SJSA1 (cell line): ENCODE data around the gene FGA. TPM values are rescaled to one million over a fixed set of nuclear protein-coding genes. Genes with fewer than 3 reads are reported as not detected.
A peak's percentile ranks its signal among the peaks of the same experiment; 100 is the strongest.

ENCODE experiments used
- DNase-seq, 2 experiments: peaks; one replicate each; pipeline ENCODE4 v3.0.0-alpha.2; 2015 to 2020; ENCODE audit warnings: low spot score in 2 of 2, low read depth in 1 of 2
- H3K27ac ChIP-seq: fragments of 250-450 bp; sonication (Bioruptor Pico); 2 replicates; pipeline ENCODE4 v1.5.1; 2020; ENCODE audit warnings: mild to moderate bottlenecking, moderate library complexity
- H3K27me3 ChIP-seq: fragments of 250-450 bp; sonication (Bioruptor Pico); replicated peaks from 2 replicates; pipeline ENCODE4 v1.5.1; 2020; ENCODE audit warnings: mild to moderate bottlenecking, moderate library complexity
- H3K36me3 ChIP-seq: fragments of 250-450 bp; sonication (Bioruptor Pico); 2 replicates; pipeline ENCODE4 v1.5.1; 2020; ENCODE audit warnings: mild to moderate bottlenecking
- H3K4me1 ChIP-seq: fragments of 250-450 bp; sonication (Bioruptor Pico); replicated peaks from 2 replicates; pipeline ENCODE4 v1.6.1; 2021; ENCODE audit warnings: mild to moderate bottlenecking
- H3K4me3 ChIP-seq: fragments of 250-450 bp; sonication (Bioruptor Pico); 2 replicates; pipeline ENCODE4 v1.5.1; 2020; ENCODE audit warnings: mild to moderate bottlenecking
- H3K9me3 ChIP-seq: fragments of 250-450 bp; sonication (Bioruptor Pico); replicated peaks from 2 replicates; pipeline ENCODE4 v1.5.1; 2020; ENCODE audit warnings: mild to moderate bottlenecking
- total RNA-seq: library from RNA; depleted of rRNA; stranded (reverse); fragments of >200 nt; shearing (Covaris generic); gene quantifications from 2 replicates; pipeline ENCODE4 v1.2.3, GENCODE V29; 2014; rRNA removed

Gene FGA
- total RNA-seq, 1 experiment from 2014 or later = not detected

DNA sequence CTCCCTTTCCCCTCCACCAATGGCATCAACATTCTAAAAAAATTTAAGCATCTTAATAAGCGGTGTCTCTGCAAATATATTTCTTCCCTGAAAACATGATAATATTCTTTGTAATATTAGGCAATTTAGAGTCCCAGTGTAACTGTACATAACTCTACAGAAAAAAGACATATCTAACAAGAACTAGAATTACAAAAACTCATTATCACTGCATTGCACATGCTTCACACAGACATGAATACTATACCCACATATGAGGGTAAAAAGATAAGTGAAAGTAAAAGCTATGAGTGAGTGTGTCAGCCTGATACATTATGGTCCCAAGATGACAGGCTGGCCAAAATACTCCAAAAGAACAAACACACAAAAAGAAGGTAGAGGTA lies 30.1 kb downstream of the FGA start:
- no peaks in the 10 kb centered on the region for H3K36me3 ChIP-seq

GRCh38 chr4:154559494-154560418 lies 30.8 kb downstream of the FGA start:
- Histone ChIP-seq H3K36me3 (no peaks in the 10 kb centered on the region), H3K27ac (no peak overlapping the region), H3K4me3 (no peak overlapping the region), H3K4me1 (no peaks in the 10 kb centered on the region), H3K27me3 (peaks cover 8% of the 10 kb centered on the region), H3K9me3 (no peaks in the 10 kb centered on the region)
- peak in 1 of 2 experiments; percentile 15 for DNase-seq

More for the DNA sequence above, 30.1 kb downstream of the FGA start:
- Histone ChIP-seq H3K27me3 (peaks cover 11% of the 10 kb centered on the region), H3K27ac (no peak overlapping the region), H3K9me3 (no peaks in the 10 kb centered on the region), H3K4me3 (no peak overlapping the region), H3K4me1 (no peaks in the 10 kb centered on the region)
- DNase-seq = no peak

DNA sequence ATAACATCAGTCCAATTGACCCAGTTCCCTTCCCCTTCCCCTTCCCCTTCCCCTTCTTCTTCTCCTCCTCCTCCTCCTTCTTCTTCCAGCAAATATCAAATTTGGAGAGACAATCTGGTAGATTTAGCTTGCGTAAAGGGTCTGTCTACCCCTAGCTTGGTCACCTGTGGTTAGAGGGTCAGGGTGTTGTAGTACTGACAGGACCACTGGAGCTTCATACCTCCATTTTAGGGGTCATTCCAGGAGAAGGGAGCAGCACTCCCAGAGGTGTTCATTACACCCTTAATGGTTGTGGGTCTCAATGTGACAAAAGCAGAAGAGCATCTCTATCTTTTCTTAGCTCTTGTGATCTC lies 31.4 kb downstream of the FGA start:
- Histone ChIP-seq H3K27ac (no peak overlapping the region), H3K9me3 (no peaks in the 10 kb centered on the region), H3K27me3 (peaks cover 8% of the 10 kb centered on the region; the same call in 1 of the 2 replicates), H3K4me1 (no peaks in the 10 kb centered on the region), H3K4me3 (no peak overlapping the region), H3K36me3 (no peaks in the 10 kb centered on the region)
- no peak for DNase-seq

DNA sequence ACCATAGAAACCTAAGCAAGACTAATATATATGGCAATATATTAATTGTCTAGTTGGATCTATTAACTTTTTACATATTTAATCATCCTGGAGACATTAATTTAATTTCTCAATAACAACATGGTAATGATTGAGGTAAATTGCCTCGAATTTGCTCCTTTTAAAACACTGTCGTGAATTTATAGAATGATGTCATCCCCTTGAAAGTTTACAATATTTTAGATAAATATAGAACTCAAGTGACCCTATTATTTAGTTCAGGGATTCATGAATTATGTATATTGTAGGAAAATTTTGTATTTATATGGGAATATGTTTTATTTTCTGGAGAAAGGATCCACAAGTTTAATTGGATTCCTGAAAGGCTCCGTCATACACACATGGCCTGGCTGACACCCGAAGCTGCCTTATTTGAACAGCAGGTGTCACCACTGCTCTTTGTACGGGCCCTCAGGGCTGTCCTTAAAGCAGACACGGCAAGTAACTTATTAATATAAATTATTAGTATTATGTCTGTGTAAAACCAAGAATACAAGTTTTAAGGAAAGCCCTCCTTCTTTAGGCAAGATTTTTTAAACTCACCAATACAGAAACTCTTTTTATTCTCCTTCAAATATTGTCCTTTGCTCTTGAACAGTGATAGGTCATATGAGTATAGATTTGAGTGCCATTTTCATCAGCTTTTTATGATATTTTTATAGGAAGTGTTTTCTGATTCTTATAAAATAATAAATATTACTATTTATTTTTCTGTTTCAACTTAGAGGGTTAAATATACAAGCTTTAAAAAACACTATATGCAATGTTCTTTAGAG lies 38.5 kb downstream of the FGA start:
- DNase-seq = peak; percentile 15 to 61
- Histone ChIP-seq H3K4me1 (peaks cover 8% of the 10 kb centered on the region), H3K27ac (no peak overlapping the region), H3K4me3 (no peak overlapping the region), H3K9me3 (no peaks in the 10 kb centered on the region), H3K27me3 (no peaks in the 10 kb centered on the region), H3K36me3 (peaks cover 14% of the 10 kb centered on the region)

GRCh38 chr4:154549894-154550790 lies 40.4 kb downstream of the FGA start, which contains the start of gene PLRG1:
PLRG1 (minus strand) TSS chr4:154550400; CDS start chr4:154550308, 92 bp downstream.
- peak; percentile 86 to 95 for DNase-seq
- peaks cover 32% of the 10 kb centered on the region for H3K36me3 ChIP-seq
- H3K4me3 ChIP-seq = peak within 1 kb of the TSS; percentile 60
- peak within 1 kb of the TSS; percentile 33 for H3K27ac ChIP-seq
- H3K9me3 ChIP-seq = no peaks in the 10 kb centered on the region
- H3K27me3 ChIP-seq = no peaks in the 10 kb centered on the region
- H3K4me1 ChIP-seq = peaks cover 8% of the 10 kb centered on the region

GRCh38 chr4:154545689-154546088 lies 44.9 kb downstream of the FGA start:
- no peaks in the 10 kb centered on the region for H3K27me3 ChIP-seq
- H3K4me3 ChIP-seq = no peak overlapping the region
- no peak overlapping the region for H3K27ac ChIP-seq
- H3K4me1 ChIP-seq = peaks cover 8% of the 10 kb centered on the region
- peaks cover 77% of the 10 kb centered on the region for H3K36me3 ChIP-seq
- H3K9me3 ChIP-seq = no peaks in the 10 kb centered on the region
- DNase-seq = no peak

DNA sequence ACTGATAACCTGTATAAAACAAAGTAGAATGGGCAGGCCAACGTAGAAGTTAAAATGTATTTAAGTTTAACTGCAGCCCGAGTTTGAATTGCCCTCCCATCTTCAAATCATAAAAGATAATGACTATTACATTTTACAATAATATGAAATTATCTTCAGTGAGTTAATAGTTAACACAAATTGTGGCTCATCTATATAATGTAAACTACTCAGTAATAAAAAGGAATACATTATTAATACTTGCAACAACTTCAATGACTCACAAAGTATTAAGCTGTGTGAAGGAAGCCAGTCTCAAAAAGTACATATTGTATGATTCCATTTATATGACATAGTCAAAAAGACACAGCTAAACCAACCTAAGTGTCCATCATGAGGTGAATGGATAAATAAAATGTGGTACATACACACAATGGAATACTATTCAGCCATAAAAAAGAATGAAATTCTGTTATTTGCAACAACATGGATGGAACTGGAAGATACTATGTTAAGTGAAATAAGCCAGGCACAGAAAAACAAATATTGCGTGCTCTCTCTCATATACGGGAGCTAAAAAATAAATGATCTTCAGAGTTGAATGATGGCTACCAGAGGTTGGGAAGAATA lies 48.2 kb downstream of the FGA start:
- no peak overlapping the region for H3K27ac ChIP-seq
- DNase-seq = no peak
- H3K27me3 ChIP-seq = no peaks in the 10 kb centered on the region
- no peak overlapping the region for H3K4me3 ChIP-seq
- peaks cover 97% of the 10 kb centered on the region for H3K36me3 ChIP-seq
- no peaks in the 10 kb centered on the region for H3K9me3 ChIP-seq
- H3K4me1 ChIP-seq = no peaks in the 10 kb centered on the region

Other genes starting within 250 kb of the FGA start
- not detected in 2 replicates for gene DCHS2, start 98.9 kb downstream of the FGA start, total RNA-seq
- 76.4 and 84.1 TPM in 2 replicates for gene PLRG1, start 40.3 kb downstream of the FGA start, total RNA-seq
- gene FGB, start 27.7 kb downstream of the FGA start, total RNA-seq = not detected in 2 replicates
- not detected in 2 replicates for gene FGG, start 21.9 kb upstream of the FGA start, total RNA-seq
- not detected in 2 replicates for gene LRAT, start 153.3 kb upstream of the FGA start, total RNA-seq
- gene RBM46, start 190.5 kb upstream of the FGA start, total RNA-seq = not detected in 2 replicates